ENCODE results near the gene PTPN20. TPM values are rescaled to one million over a fixed set of nuclear protein-coding genes. Genes with fewer than 3 reads are reported as not detected.

PTPN20 gene
- total RNA-seq, 2 experiments from 2014 or later = 2.2 to 2.5 TPM

- Mint-ChIP-seq H3K9me3 (no peaks in the 10 kb centered on the region), H3K4me3 (no peak overlapping the region), H3K27me3 (no peaks in the 10 kb centered on the region), H3K4me1 (ENCODE audit: low read depth) (no peaks in the 10 kb centered on the region), H3K36me3 (ENCODE audit: low read depth) (no peaks in the 10 kb centered on the region), H3K27ac (no peak overlapping the region)
- CTCF ChIA-PET = no interaction called here
- no peaks in the 10 kb centered on the region for H3K36me3 ChIP-seq (ENCODE audit: insufficient read depth, low read length)
- intact Hi-C loops (cut with DNase I, micrococcal nuclease) = loop anchor here in 1 of 2 experiments (10.0 kb wide), 1 partner anchor 124 kb away; no protein-coding TSS in a partner anchor
- DNase-seq = no peak
- no peaks in the 10 kb centered on the region for H3K4me1 ChIP-seq (ENCODE audit: insufficient read depth, low read length)
- no peak overlapping the region for H3K27ac ChIP-seq (ENCODE audit: low read depth in 1 of 2, low read length in 2 of 2)
- H3K27me3 ChIP-seq (ENCODE audit: control insufficient read depth in 1 of 2, insufficient read depth in 2 of 2, low read length in 2 of 2) = no peaks in the 10 kb centered on the region
- TF ChIP-seq CTCF (IDR thresholded peaks at IDR 0.05) = no peak
- H3K9me3 ChIP-seq (ENCODE audit: control insufficient read depth in 1 of 2, insufficient read depth in 1 of 2, low read length in 2 of 2) = no peaks in the 10 kb centered on the region
- POLR2A ChIA-PET = no interaction called here
- no peak for ATAC-seq (ENCODE audit: poor library complexity)
- H3K4me3 ChIP-seq (ENCODE audit: low read length) = no peak overlapping the region
Observed at GRCh38 chr10:47040681-47041080, 129.5 kb downstream of the PTPN20 start.

GRCh38 chr10:47041396-47042198 lies 130.4 kb downstream of the PTPN20 start:
- no peak for TF ChIP-seq CTCF (IDR thresholded peaks at IDR 0.05)
- Mint-ChIP-seq H3K36me3 (ENCODE audit: low read depth) (no peaks in the 10 kb centered on the region), H3K9me3 (no peaks in the 10 kb centered on the region), H3K4me3 (no peak overlapping the region), H3K4me1 (ENCODE audit: low read depth) (no peaks in the 10 kb centered on the region), H3K27ac (no peak overlapping the region), H3K27me3 (no peaks in the 10 kb centered on the region)
- POLR2A ChIA-PET = no interaction called here
- Histone ChIP-seq H3K27ac (ENCODE audit: low read depth in 1 of 2, low read length in 2 of 2) (no peak overlapping the region), H3K27me3 (ENCODE audit: control insufficient read depth in 1 of 2, insufficient read depth in 2 of 2, low read length in 2 of 2) (no peaks in the 10 kb centered on the region), H3K36me3 (ENCODE audit: insufficient read depth, low read length) (no peaks in the 10 kb centered on the region), H3K9me3 (ENCODE audit: control insufficient read depth in 1 of 2, insufficient read depth in 1 of 2, low read length in 2 of 2) (no peaks in the 10 kb centered on the region), H3K4me3 (ENCODE audit: low read length) (no peak overlapping the region), H3K4me1 (ENCODE audit: insufficient read depth, low read length) (no peaks in the 10 kb centered on the region)
- DNase-seq (no peak), ATAC-seq (ENCODE audit: poor library complexity) (no peak)
- CTCF ChIA-PET = no interaction called here
- intact Hi-C loops (cut with DNase I, micrococcal nuclease) = loop anchor here in 1 of 2 experiments (10.0 kb wide), 1 partner anchor 123 kb away; no protein-coding TSS in a partner anchor

GRCh38 chr10:47042199-47042473 lies 130.9 kb downstream of the PTPN20 start:
- intact Hi-C loops (cut with DNase I, micrococcal nuclease) = loop anchor here in 1 of 2 experiments (10.0 kb wide), 1 partner anchor 123 kb away; no protein-coding TSS in a partner anchor
- ChIA-PET POLR2A (no interaction called here), CTCF (no interaction called here)
- H3K27me3 Mint-ChIP-seq = no peaks in the 10 kb centered on the region
- H3K9me3 Mint-ChIP-seq = no peaks in the 10 kb centered on the region
- Histone ChIP-seq H3K4me3 (ENCODE audit: low read length) (no peak overlapping the region), H3K27ac (ENCODE audit: low read depth in 1 of 2, low read length in 2 of 2) (no peak overlapping the region), H3K9me3 (ENCODE audit: control insufficient read depth in 1 of 2, insufficient read depth in 1 of 2, low read length in 2 of 2) (no peaks in the 10 kb centered on the region), H3K36me3 (ENCODE audit: insufficient read depth, low read length) (no peaks in the 10 kb centered on the region), H3K4me1 (ENCODE audit: insufficient read depth, low read length) (peaks cover under 1% of the 10 kb centered on the region), H3K27me3 (ENCODE audit: control insufficient read depth in 1 of 2, insufficient read depth in 2 of 2, low read length in 2 of 2) (no peaks in the 10 kb centered on the region)
- H3K4me3 Mint-ChIP-seq = no peak overlapping the region
- ATAC-seq (ENCODE audit: poor library complexity) (no peak), DNase-seq (no peak)
- H3K4me1 Mint-ChIP-seq (ENCODE audit: low read depth) = peaks cover 4% of the 10 kb centered on the region
- H3K36me3 Mint-ChIP-seq (ENCODE audit: low read depth) = no peaks in the 10 kb centered on the region
- no peak for TF ChIP-seq CTCF (IDR thresholded peaks at IDR 0.05)
- no peak overlapping the region for H3K27ac Mint-ChIP-seq
